ENCODE measurements around the gene DNAH17.
A peak's percentile ranks its signal among the peaks of the same experiment; 100 is the strongest.

DNAH17 gene

DNA sequence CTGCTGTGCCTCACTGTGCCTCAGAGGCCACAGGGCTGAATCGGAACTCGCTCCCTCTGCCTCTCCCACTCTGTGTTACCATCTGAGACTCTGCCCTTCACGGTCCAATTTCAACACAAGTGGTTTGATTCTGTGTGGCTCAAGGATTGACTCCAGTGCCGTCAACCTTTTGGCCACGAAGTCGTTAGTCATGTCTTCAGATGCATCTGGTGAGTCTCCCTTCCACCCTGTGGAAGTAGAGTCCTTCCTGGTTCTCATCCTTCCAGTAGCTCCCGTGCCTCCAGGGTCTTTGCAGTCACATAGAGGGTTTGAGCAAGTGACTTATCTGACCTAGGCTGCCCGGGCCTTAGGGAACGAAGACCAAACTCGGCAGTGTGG lies 147.6 kb downstream of the DNAH17 start:
- no peak for DNase-seq (ENCODE audit: low read depth, low spot score)

DNA sequence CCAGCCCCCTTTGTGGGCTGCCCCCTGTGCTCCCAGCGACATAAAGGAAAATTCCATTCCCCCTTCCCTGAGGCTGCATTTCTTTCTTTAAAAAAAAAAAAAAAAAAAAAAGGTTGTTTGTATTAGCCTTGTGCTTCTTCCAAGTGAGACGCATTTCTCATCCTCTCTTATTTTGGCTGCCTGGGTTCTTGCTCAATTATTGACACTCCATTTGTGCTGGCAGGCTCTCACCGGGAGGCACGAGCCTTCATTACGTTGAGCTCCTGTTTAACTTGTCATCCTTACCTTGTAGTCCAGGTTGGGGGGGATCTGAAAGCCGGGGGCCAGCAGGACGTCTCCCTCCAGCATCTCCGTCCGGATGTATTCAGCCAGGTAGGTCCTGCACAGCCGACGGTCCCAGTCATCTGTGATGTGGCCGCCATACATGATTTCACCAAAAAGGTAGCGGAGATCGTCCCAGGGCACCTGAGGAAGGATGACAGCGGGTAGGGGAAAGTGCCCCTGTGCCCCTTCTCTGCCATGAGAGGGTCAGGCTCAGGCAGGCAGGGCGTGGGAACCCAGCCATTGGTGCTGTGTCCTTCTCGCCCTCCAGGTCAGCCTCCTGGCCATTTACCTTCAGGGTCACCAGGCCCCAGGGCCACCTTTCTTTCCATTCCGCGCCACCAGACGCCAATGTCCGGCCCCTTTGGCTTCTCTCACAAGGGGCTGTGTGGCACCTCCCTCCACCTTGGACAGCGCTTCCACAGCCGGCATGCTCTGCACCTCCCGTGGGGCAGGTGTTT lies 148.2 kb downstream of the DNAH17 start:
- no peak for DNase-seq (ENCODE audit: low read depth, low spot score)

DNA sequence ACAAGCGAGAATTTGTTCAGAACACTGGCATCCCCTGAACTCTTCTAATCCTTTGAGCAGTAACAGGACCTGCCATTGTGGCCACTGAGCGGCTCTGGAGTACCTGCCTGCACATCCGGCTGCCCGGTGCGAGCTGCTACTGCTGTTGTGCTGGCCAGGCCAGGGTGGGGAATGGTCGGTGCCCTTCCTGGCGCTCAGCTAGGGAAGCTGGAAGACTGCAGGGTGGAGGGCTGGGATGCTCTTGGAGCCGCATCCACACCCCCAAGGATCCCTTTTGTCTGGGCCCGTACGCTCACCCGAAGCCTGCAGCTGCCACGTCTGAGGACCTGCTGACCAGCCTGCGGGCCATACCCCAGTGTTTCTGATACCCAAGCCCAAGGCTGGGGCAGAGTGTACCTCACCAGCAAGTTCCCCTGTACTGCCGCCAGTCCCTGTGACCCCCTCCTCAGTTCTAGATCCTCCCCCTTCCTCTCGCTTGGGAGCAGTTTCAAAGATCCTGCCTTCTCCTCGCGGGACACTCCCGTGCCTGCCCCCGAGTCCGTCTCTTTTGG lies 149.1 kb downstream of the DNAH17 start:
- DNase-seq (ENCODE audit: low read depth, low spot score), result no peak

DNA sequence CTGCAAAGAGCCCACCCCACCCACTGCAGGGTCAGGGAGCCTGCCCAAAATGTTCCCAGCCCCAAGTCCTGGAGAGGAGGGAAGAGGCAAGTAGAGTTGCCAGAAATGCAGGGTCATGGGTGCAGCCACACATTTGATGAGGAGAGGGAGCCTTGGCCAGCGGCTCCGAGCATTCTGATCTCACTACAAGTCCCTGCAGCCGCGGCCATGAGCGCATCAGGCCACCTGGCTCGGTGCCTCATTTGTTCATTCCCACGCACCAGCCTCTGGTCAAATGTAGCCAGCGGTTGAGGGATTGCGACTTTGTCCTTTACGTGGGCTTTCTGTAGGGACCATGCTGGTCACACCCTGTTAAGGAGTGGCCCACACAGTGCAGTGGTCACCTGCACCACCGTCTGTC lies 150.1 kb downstream of the DNAH17 start:
- DNase-seq (ENCODE audit: low read depth, low spot score), result no peak

DNA sequence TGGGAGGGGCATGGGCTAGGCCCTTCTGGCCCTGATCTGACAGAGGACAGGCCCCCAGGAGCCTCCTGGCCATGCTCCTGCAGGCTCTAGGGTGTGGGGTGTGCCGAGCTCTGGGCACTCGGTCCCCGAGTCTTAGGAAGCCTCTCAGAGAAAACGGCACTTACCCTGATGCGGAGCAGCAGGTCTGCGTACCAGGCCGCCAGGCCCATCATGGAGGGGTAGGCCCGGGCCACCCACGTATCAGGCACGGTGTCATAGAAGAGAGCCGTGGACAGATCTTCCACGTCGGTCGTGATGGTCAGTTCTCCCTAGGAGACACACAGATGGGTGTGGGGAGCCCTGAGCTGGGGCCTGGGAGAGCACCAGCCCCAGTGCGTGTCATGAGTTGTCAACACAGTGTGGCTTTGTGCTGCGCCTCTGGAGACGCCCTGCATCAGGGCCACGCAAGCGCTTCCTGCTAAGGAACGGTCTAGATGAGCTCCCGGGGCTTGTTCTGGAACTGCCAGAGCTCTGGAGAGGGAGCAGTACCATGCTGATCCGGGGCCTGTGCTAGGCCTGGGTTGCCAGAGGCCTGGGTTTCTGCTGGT lies 150.8 kb downstream of the DNAH17 start:
- no peak for DNase-seq (ENCODE audit: low read depth, low spot score)

DNA sequence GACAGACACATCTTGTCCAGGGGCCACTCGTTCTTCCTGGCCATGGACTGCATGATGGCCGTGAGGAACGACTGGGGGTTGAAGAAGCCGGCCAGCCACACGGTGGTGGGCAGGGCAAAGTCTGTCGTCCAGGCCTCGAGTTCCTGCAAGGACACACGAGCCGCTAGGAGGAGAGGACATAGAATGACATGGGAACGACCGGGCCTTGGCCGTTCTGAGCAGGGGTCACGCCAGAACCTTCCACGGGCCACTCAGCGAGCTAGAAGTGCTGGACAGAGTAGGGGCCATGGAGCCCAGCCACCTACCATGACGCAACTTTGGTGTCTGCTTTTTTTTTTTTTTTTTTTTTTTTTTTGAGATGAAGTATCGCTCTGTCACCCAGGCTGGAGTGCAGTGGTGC lies 151.8 kb downstream of the DNAH17 start:
- DNase-seq (ENCODE audit: low read depth, low spot score), result no peak

DNA sequence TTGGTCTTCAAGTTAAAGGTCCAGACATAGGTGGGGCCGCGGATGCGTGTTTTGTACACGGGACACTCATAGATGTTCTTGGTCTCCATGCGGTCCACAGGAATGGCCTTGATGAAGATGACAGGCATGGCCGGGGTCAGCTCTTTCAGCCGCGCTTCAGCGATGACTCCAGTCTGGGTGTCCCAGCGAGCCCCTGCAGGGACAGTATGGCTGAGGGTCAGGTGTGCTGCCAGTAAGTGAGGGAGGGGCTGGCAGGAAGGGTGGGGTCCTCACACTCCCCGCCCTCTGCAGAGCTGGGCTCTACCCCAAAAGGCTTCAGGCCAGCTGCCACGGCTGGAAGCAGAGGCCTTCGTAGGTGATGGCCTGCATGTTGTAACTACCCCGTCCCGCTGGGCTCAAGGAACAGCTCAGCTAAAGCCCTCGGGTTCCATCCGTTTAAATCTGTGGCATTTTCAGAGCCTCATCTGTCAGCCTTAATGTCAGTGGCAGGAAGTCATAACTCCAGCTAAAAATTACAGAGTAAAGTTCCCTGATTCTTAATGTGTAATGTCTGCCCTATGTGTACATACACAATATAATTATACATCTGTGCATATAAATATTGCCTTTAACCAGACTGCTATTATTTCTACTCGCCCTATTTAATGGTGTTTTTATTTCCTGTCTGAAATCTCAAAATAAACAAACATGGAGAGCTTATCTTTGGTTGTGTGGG lies 153.1 kb downstream of the DNAH17 start:
- no peak for DNase-seq (ENCODE audit: low read depth, low spot score)

DNA sequence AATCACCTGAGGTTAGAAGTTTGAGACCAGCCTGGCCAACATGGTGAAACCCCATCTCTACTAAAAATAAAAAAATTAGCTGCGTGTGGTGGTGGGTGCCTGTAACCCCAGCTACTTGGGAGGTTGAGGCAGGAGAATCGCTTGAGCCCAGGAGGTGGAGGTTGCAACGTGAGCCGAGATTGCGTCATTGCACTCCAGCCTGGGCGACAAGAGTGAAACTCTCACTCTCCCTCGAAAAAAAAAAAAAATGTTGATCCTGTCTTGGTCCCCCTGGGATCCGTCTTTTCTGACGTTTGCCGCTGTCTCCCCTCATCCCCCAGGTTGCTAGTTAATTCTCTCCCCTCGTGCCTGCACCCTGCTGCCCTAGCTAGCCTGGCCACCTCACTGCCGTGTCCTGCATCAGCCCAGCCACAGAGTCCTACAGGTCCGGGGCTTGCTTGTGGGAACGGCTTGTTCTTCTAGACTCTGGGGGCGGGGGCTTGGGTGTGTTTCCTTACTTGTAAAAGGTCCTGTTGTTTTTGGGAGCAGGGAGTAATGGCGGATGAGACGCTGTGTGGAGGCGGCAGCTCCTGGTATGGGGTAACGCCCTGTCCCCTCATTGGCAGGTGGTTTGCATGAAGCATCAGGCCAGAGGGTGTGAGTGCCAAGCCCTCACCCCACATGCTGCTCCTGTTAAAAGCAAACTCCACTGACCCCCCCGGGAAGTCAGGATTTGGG lies 154.2 kb downstream of the DNAH17 start:
- no peak for DNase-seq (ENCODE audit: low read depth, low spot score)

DNA sequence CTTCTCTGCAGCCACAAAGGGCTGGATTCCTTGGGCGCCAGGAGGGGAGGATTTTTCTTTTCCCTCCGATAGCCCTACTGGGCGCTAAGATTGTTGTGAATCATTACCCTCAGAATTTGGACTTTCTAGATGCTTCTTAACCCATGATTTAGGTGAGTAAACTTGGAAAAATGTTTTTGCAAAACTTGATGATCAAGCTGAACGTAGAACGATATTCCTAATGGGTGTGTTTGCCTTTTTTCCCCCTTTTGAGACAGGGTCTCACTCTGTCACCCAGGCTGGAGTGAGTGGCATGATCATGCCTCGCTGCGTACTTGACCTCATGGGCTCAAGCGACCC lies 155.0 kb downstream of the DNAH17 start:
- no peak for DNase-seq (ENCODE audit: low read depth, low spot score)

DNA sequence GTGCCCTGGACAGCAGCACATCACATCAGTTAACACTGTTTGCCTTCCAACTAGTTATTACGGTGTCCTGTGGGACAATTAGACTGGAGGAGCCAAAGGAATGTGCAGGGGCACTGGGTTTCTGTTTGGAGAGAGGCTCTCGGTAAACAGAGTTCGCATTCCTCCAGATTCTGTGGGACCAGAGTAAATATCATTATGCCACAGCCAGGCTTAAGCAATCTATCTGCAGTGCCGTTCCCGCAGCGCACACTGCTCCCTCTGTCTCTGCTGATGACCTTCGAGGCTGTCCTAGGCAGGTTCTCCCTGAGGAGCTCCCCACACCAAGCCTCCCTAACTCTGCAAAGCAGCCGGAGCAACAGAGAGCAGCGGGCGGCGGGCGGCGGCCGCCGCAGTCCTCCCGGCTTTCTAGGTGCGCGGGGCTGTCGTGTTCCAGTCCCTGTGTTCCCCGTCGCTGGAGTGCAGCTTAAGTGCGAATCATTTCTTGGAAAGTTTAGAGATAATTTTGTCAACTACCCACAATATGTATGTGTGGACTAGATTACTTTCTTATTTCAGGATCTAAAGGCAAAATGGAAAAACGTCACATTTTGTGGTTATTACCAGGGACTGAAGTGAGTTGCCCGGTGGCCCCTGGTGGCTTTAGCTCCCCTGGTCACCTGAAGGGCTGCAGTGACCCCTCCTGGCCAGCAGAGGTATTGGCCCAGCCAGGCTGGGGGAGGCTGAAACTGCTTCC lies 155.5 kb downstream of the DNAH17 start:
- DNase-seq (ENCODE audit: low read depth, low spot score), result no peak

DNA sequence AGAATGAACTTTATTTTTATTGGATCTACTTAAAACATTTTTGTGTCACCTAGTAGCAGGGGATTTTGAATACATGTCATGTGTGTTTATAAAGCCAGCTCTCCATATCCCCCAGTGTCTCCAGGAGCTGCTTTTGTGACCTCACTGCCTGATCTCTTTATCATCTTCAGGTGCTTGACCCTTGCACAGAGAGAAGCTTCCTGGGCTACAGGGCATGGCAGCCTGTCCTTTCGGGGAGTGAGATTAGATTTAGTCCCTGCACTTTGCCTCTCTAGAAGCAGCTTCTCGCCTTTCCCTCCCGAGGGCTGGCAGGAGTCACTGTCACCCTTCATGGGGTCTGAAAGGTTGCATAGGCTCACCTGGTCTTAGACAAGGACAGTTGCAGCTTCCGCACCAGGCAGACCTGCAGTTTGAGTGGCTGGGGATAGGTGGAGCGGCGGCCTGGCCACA lies 156.1 kb downstream of the DNAH17 start:
- no peak for DNase-seq (ENCODE audit: low read depth, low spot score)

DNA sequence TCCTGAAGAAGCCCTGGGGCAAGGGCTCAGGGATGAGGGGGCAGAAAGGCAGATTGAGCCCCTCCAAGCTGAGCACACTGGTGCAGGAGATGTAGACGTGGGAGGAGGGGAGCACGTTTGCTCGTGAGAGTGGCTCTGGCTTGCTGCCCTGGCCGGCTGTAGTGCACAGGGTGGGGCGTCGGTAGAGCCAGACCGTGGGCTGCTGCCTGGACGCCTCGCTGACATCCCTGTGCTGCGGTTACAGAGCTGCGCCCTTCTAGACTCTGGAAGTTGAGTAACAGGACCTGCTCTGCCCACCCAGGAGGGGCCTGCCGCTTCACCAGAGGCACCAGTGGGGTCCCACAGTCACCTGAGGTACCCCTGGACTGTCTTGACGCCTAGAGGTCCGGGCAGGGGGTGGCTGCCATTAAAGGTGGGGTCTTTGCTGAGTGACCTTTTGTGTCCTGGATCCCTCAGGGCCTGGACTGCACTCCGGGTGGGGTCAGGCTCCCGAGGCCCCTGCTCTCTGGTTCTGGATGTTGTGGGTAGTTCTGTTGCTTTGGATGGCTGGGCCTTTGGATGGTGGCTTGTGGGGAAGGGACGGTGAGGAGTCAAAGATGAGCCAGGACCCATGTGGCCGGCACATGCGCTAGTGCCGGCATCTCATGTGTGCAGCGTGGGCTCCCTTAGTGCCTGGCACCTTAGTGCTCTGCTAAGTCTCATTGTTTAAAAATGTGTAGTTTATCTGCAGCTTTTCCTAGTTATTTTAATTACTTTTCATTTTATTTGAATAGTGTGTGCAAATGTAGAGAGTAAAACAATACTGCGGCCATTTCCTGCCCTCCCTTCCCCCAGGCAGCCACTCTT lies 157.0 kb downstream of the DNAH17 start:
- DNase-seq (ENCODE audit: low read depth, low spot score), result no peak

DNA sequence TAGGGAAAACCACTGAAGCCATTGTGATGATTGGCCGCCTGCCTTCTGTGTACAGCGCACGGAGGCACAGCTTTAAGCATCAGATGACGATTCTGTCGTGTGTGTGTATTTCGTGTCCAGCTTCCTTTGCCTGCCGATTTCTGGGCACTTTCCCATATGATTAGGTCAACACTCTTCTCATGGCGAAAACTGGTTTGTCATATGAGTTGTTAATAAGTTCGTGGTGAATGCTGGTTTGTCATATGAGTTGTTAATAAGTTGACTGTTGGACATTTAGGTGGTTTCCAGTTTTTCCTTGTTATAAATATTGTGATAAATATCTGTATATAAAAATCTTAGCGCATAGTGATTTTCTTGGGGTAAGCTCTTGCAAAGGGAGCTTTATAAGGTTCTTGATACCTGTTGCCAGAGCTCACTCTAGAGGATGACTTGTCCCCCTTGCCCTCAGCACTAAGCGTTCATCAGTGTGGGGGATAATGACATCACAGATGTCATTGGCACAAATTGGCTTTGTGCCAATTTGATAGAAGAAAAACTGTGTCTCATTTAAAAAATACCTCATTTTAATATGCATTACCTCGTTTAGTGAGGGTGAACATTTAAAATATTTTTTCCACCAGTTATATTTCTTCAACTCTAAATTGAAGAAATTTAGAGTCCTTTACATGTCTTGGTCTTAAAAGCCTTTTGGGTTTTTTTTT lies 158.7 kb downstream of the DNAH17 start:
- no peak for DNase-seq (ENCODE audit: low read depth, low spot score)

DNA sequence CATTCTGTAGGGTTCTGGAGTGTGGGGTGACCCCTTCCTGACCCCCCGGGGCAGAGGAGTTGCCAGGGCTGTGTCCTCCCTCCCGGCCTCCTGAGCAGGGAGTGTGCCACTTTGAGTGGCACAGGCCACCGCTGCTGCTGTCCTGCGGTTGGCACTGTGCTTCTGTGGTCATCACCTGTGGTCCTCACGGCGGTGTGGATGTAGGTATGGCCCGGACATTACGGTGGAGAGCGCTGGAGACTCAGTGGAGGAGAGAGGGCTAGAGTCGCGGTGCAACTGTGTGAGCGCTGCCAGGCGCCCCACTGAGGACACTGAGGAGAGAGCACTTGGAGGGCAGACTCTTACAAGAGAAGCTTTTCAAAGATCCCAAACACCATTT lies 159.7 kb downstream of the DNAH17 start:
- DNase-seq (ENCODE audit: low read depth, low spot score), result no peak

DNA sequence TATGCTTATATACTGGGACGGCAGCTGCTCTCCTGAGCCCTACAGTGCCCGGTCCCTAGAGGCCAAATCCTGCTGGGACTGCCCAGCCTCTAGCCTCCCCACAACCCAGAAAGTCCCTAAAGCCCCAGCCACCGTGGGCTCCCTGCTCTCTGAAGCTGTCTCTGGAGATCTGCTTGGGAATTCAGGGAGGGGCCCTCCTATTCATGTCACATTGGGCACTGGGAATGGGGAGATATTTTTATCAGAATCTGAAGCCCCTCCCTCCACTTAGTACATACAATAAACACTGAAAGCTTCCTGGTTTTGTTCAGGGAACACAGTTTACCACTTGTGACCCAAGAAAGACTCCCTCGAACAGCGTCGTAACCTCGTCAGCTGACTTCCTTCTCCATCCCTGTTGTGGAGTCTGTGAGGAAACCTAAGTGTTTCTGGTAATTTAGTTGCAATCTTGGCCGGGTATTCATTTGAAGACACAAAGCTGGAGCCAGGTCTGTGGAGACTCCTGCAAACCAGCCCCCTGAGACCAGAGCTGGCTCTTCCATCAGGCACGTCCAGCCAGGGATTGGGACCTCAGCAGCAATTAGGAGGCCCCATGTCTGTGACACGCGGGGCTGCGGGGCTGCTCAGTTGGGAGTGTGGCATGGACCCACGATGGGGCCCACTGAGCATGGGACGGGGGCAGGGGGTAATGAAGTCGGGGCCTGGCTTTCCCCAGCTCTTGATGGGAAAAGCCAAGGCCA lies 160.2 kb downstream of the DNAH17 start:
- DNase-seq (ENCODE audit: low read depth, low spot score), result no peak

DNA sequence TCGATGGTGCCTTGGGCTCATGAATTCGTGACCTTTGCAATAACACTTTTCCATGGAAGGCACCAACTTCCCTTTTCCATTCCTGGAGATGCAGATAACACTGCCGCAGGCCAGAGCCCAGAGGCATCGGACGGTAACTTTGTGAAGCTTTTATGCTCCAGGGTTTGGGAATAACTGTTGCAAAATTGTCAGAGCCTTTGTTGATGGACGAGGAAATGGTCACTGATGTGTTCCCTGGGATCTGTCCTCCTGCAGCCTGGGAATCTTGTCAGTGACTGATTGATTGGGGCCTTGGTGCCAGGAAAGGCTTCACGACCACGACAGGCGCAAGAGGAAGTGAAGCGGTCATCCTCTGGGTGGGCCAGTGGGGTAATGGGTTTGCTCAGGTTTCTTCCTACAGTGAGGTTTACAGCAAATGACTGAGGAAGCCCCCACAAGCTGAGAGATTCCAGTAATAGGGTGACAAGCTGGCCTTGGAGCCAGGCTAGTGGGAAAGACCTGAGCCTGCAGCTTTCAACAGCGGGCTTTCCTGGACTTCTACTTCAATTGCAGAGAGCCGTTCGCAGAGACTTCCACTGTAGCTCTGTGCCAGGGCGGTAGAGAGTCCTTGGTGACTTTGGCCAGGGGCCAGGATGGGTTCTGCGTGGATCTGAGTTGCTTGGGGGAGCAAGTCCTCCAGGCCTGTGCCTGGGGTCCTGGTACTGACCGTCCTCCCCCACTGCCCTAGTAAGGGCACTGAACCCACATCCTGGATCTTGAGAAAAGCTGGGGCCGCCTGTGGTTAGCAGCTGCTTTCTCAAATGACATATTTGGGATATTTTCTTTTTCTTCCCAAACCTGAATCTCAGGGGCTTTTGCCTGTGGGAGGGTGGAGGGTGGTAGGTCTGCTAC lies 161.1 kb downstream of the DNAH17 start:
- peak; percentile 67 for DNase-seq (ENCODE audit: low read depth, low spot score)

DNA sequence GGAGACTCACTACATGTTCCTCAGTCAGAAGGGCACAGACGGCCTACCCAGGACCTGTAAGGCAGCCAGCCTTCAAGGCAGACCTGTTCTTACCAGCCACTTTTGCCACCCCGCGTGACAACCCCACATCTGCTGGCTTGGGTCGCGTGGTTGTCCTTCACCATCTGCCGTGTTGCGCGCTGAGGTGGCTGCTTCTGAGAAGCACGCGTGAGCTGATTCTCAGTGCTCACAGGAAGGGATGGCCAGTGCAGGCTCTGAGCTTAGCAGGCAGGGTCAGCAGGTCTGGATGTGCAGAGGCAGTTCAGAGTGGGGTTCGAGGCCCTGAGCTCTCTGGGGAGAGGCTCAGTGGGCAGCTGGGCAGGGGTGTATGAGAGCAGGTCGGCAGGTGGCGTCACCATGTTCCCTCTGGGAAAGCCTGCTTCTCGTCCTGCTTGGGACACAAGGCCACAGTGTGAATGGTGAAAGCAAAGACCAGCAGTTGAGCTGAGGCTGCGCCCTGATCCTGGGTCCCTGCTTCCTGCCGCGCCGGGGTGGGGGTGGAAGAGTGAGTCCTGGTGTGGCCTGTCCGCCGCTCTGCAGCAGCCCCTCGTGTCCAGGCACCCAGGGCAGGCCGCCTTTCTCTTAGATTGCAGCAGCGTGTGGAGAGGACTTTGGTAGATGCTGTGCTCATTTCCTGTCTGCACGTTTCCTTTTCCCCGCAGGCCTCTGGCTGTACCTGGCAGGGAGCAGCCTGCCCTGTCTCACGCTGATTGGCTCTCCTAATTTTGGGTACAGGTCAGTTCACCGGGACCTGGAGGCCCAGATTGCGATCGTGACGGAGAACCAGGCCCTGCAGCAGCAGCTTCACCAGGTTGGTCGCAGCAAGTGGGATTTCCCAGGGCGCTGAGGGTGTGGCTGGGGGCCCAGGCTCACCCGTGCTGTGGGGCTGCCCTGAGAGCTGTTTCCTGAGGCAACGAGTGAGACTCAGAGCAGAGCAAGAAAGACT lies 162.7 kb downstream of the DNAH17 start:
- DNase-seq (ENCODE audit: low read depth, low spot score), result no peak
